HS-5 (cell line): ENCODE measurements around the gene C20orf144.
"Not testable (repeated sequence)": the region's sequence is repeated elsewhere in the genome, so short reads cannot be mapped to it uniquely, and the experiment has no call there.

Source experiments
- DNase-seq: peaks from one replicate; pipeline ENCODE4 v3.0.0-alpha.2; 2012; ENCODE audit warnings: low read depth

The C20orf144 gene

GRCh38 chr20:33662172-33662571 is at the start of gene C20orf144:
TSS of gene C20orf144 (plus strand) at chr20:33662327. CDS start at chr20:33662346, 19 bp downstream.
- DNase-seq: no peak

GRCh38 chr20:33621717-33622400 is 40.3 kb upstream of the C20orf144 start:
- DNase-seq: no peak

- no peak for DNase-seq
Observed at GRCh38 chr20:33622705-33623365, 39.3 kb upstream of the C20orf144 start.

- DNase-seq: no peak
Observed at GRCh38 chr20:33624399-33624798, 37.7 kb upstream of the C20orf144 start.

- DNase-seq: no peak
Observed at GRCh38 chr20:33626190-33626589, 35.9 kb upstream of the C20orf144 start.

- DNase-seq: no peak
Observed at GRCh38 chr20:33627577-33628216, 34.4 kb upstream of the C20orf144 start.

- no peak for DNase-seq
Observed at GRCh38 chr20:33629533-33629932, 32.6 kb upstream of the C20orf144 start.

- DNase-seq: no peak
Observed at GRCh38 chr20:33629979-33630378, 32.1 kb upstream of the C20orf144 start.

- DNase-seq: no peak
Observed at GRCh38 chr20:33630507-33630906, 31.6 kb upstream of the C20orf144 start.

- not testable (repeated sequence) for DNase-seq
Observed at GRCh38 chr20:33631910-33632309, 30.2 kb upstream of the C20orf144 start.

GRCh38 chr20:33635341-33635740 is 26.8 kb upstream of the C20orf144 start:
- DNase-seq: no peak

GRCh38 chr20:33636776-33637175 is 25.4 kb upstream of the C20orf144 start:
- DNase-seq: no peak

GRCh38 chr20:33640287-33640686 is 21.8 kb upstream of the C20orf144 start:
- DNase-seq: no peak

- DNase-seq: no peak
Observed at GRCh38 chr20:33644313-33645071, 17.6 kb upstream of the C20orf144 start.

- DNase-seq: no peak
Observed at GRCh38 chr20:33645072-33645358, 17.1 kb upstream of the C20orf144 start.

- DNase-seq: no peak
Observed at GRCh38 chr20:33645396-33645795, 16.7 kb upstream of the C20orf144 start.

- no peak for DNase-seq
Observed at GRCh38 chr20:33646191-33646590, 15.9 kb upstream of the C20orf144 start.

GRCh38 chr20:33646959-33647602 is 15.0 kb upstream of the C20orf144 start:
- DNase-seq: not testable (repeated sequence)

GRCh38 chr20:33647603-33648395 is 14.3 kb upstream of the C20orf144 start:
- DNase-seq: no peak

GRCh38 chr20:33648396-33649004 is 13.6 kb upstream of the C20orf144 start:
- DNase-seq: no peak

- DNase-seq: no peak
Observed at GRCh38 chr20:33649201-33649681, 12.9 kb upstream of the C20orf144 start.
